Panc1 (cell line): ENCODE measurements around the gene VSTM2L.

Experiments used
- REST ChIP-seq, 2 experiments: IDR thresholded peaks; 2 replicates each; pipeline ENCODE4 v1.6.1; 2011 to 2012; ENCODE audit warnings: low read depth in 2 of 2, control low read depth in 1 of 2, low read length in 1 of 2, mild to moderate bottlenecking in 1 of 2, moderate library complexity in 1 of 2; ENCODE audit not compliant: insufficient read depth in 1 of 2
- SIN3A ChIP-seq: IDR thresholded peaks from 2 replicates; pipeline ENCODE4 v1.6.1; 2012; ENCODE audit warnings: low read depth, mild to moderate bottlenecking, low read length, moderate library complexity, borderline replicate concordance; ENCODE audit not compliant: insufficient read depth
- TF ChIP-seq, protein P1 (sequence below): fragments of 450-650 bp; IDR thresholded peaks from 2 replicates; pipeline ENCODE4 v1.5.1; 2017; ENCODE audit warnings: mild to moderate bottlenecking

GRCh38 chr20:37880726-37881591 lies 22.0 kb upstream of the VSTM2L start:
- TF ChIP-seq, protein P1, sequence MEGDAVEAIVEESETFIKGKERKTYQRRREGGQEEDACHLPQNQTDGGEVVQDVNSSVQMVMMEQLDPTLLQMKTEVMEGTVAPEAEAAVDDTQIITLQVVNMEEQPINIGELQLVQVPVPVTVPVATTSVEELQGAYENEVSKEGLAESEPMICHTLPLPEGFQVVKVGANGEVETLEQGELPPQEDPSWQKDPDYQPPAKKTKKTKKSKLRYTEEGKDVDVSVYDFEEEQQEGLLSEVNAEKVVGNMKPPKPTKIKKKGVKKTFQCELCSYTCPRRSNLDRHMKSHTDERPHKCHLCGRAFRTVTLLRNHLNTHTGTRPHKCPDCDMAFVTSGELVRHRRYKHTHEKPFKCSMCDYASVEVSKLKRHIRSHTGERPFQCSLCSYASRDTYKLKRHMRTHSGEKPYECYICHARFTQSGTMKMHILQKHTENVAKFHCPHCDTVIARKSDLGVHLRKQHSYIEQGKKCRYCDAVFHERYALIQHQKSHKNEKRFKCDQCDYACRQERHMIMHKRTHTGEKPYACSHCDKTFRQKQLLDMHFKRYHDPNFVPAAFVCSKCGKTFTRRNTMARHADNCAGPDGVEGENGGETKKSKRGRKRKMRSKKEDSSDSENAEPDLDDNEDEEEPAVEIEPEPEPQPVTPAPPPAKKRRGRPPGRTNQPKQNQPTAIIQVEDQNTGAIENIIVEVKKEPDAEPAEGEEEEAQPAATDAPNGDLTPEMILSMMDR, result no peak
- TF ChIP-seq SIN3A (no peak), REST (IDR thresholded peaks at IDR 0.05; ENCODE audit: insufficient read depth in 1 of 2, low read depth in 2 of 2, low read length in 1 of 2) (no peak)
